H1 (cell line): ENCODE results near the gene SPSB2. TPM values are rescaled to one million over a fixed set of nuclear protein-coding genes. Genes with fewer than 3 reads are reported as not detected.

ENCODE experiments used
- CTCF ChIA-PET: fragments of 300-600 bp; sonication (Branson Sonifier 250); formaldehyde crosslinking; loops from one replicate; lab custom pipeline; 2021; ENCODE audit not compliant: partially characterized antibody; lab: Charles Lee
- POLR2A ChIA-PET: fragments of 300-600 bp; sonication (Branson Sonifier 250); formaldehyde crosslinking; loops from one replicate; lab custom pipeline; 2021; ENCODE audit warnings: inconsistent platforms; ENCODE audit not compliant: partially characterized antibody; lab: Charles Lee
- DNase-seq, 2 experiments: peaks; one replicate each; pipeline versions ENCODE4 v3.0.0 to v3.0.0-alpha.2; 2010 to 2022; ENCODE audit warnings: low spot score in 2 of 2, low read depth in 1 of 2, mixed read lengths in 1 of 2
- FAIRE-seq: peaks from 2 replicates; lab custom pipeline; 2011; peaks lifted over from hg19 to GRCh38; lab: Jason Lieb, UNC
- H2AFZ ChIP-seq: 2 replicates; pipeline ENCODE4 v1.8.1; 2012; ENCODE audit warnings: low read length, inconsistent platforms
- H2AK5ac ChIP-seq: 2 replicates; pipeline ENCODE4 v1.6.1; 2013; ENCODE audit warnings: low read depth, low read length
- H2BK120ac ChIP-seq: replicated peaks from 2 replicates; pipeline ENCODE3; 2013; ENCODE audit warnings: low read depth, low read length, inconsistent platforms
- H2BK12ac ChIP-seq: 2 replicates; pipeline ENCODE4 v1.6.1; 2013; ENCODE audit warnings: low read depth, low read length
- H2BK15ac ChIP-seq: 2 replicates; pipeline ENCODE4 v1.6.1; 2013; ENCODE audit warnings: low read length
- H2BK20ac ChIP-seq: 2 replicates; pipeline ENCODE4 v1.6.1; 2013; ENCODE audit warnings: low read length
- H2BK5ac ChIP-seq: 2 replicates; pipeline ENCODE4 v1.6.1; 2013; ENCODE audit warnings: low read depth, low read length
- H3K14ac ChIP-seq: 2 replicates; pipeline ENCODE4 v1.6.1; 2013; ENCODE audit warnings: inconsistent platforms; ENCODE audit not compliant: insufficient read length
- H3K18ac ChIP-seq: 2 replicates; pipeline ENCODE4 v1.6.1; 2013; ENCODE audit warnings: low read length; ENCODE audit errors: extremely low read depth
- H3K23ac ChIP-seq: 2 replicates; pipeline ENCODE4 v1.6.1; 2013; ENCODE audit warnings: inconsistent platforms; ENCODE audit not compliant: insufficient read length
- H3K23me2 ChIP-seq: 2 replicates; pipeline ENCODE4 v1.6.1; 2013; ENCODE audit warnings: low read depth, low read length
- H3K27ac ChIP-seq: 2 replicates; pipeline ENCODE4 v1.6.1; 2011; ENCODE audit warnings: low read depth, low read length, inconsistent platforms
- H3K27me3 ChIP-seq, 4 experiments: replicated peaks in 1 of 4; 1 replicate in 1 of 4; 2 replicates in 3 of 4; pipeline versions ENCODE4 v1.6.1 to v1.8.1; 2011 to 2013; ENCODE audit warnings: low read length in 3 of 4, mild to moderate bottlenecking in 3 of 4, inconsistent platforms in 2 of 4, mixed read lengths in 2 of 4, moderate library complexity in 1 of 4; ENCODE audit not compliant: control insufficient read depth in 3 of 4, insufficient read depth in 3 of 4; ENCODE audit errors: extremely low read depth in 1 of 4
- H3K36me3 ChIP-seq, 4 experiments: 2 replicates each; pipeline versions ENCODE4 v1.6.1 to v1.8.1; 2011 to 2013; ENCODE audit warnings: mild to moderate bottlenecking in 4 of 4, low read length in 3 of 4, moderate library complexity in 2 of 4, control low read depth in 1 of 4, inconsistent platforms in 1 of 4; ENCODE audit not compliant: insufficient read depth in 4 of 4, control insufficient read depth in 2 of 4
- H3K4ac ChIP-seq: replicated peaks from 2 replicates; pipeline ENCODE3; 2013; ENCODE audit warnings: low read length, low read depth, mixed read lengths, inconsistent platforms; ENCODE audit not compliant: insufficient read length
- H3K4me1 ChIP-seq, 4 experiments: replicated peaks in 1 of 4; 1 replicate in 1 of 4; 2 replicates in 3 of 4; pipeline versions ENCODE4 v1.6.1 to v1.8.1; 2011 to 2013; ENCODE audit warnings: low read length in 3 of 4, inconsistent platforms in 2 of 4, mixed read lengths in 1 of 4; ENCODE audit not compliant: insufficient read depth in 4 of 4, control insufficient read depth in 3 of 4
- H3K4me2 ChIP-seq, 2 experiments: 2 replicates each; pipeline versions ENCODE4 v1.6.1 to v1.8.1; 2011 to 2013; ENCODE audit warnings: low read depth in 2 of 2, low read length in 2 of 2, control low read depth in 1 of 2, inconsistent platforms in 1 of 2, mild to moderate bottlenecking in 1 of 2; ENCODE audit not compliant: insufficient read depth in 1 of 2
- H3K4me3 ChIP-seq, 4 experiments: fragments of 200-600, 300-600 bp in 1 of 4; sonication (generic), shearing (Covaris generic), sonication (Bioruptor Twin) in 1 of 4; 2 replicates each; pipeline versions ENCODE4 v1.5.1 to v1.8.1; 2011 to 2016; ENCODE audit warnings: low read length in 4 of 4, low read depth in 3 of 4, control low read depth in 2 of 4, inconsistent platforms in 2 of 4, mild to moderate bottlenecking in 2 of 4, mixed read lengths in 1 of 4, moderate library complexity in 1 of 4; ENCODE audit not compliant: insufficient read depth in 2 of 4; ENCODE audit errors: extremely low read depth in 1 of 4
- H3K56ac ChIP-seq: replicated peaks from 2 replicates; pipeline ENCODE3; 2013; ENCODE audit warnings: low read depth, mild to moderate bottlenecking, mixed read lengths, low read length, inconsistent platforms; ENCODE audit not compliant: insufficient read length
- H3K79me1 ChIP-seq: 2 replicates; pipeline ENCODE4 v1.6.1; 2013; ENCODE audit warnings: low read depth, low read length, control low read depth
- H3K79me2 ChIP-seq, 2 experiments: 2 replicates each; pipeline versions ENCODE4 v1.6.1 to v1.8.1; 2012 to 2013; ENCODE audit warnings: low read length in 2 of 2, mild to moderate bottlenecking in 2 of 2, inconsistent platforms in 1 of 2; ENCODE audit not compliant: insufficient read depth in 2 of 2, control insufficient read depth in 1 of 2
- H3K9ac ChIP-seq, 4 experiments: replicated peaks in 1 of 4; 1 replicate in 1 of 4; 2 replicates in 3 of 4; pipeline versions ENCODE4 v1.6.1 to v1.8.1; 2011 to 2013; ENCODE audit warnings: low read depth in 3 of 4, low read length in 3 of 4, control low read depth in 2 of 4, mild to moderate bottlenecking in 2 of 4, moderate library complexity in 2 of 4, inconsistent platforms in 1 of 4; ENCODE audit errors: extremely low read depth in 1 of 4
- H3K9me3 ChIP-seq, 2 experiments: 2 replicates each; pipeline versions ENCODE4 v1.6.1 to v1.8.1; 2012 to 2013; ENCODE audit warnings: mild to moderate bottlenecking in 2 of 2, moderate library complexity in 2 of 2, control low read depth in 1 of 2, inconsistent platforms in 1 of 2, low read depth in 1 of 2, low read length in 1 of 2, mixed read lengths in 1 of 2; ENCODE audit not compliant: insufficient read depth in 2 of 2
- H4K20me1 ChIP-seq, 2 experiments: replicated peaks in 1 of 2; 2 replicates each; pipeline versions ENCODE3 to v1.8.1; 2011 to 2013; ENCODE audit warnings: inconsistent platforms in 2 of 2, low read length in 2 of 2, mild to moderate bottlenecking in 1 of 2; ENCODE audit not compliant: insufficient read depth in 2 of 2, control insufficient read depth in 1 of 2
- H4K5ac ChIP-seq: 2 replicates; pipeline ENCODE4 v1.6.1; 2013; ENCODE audit warnings: low read length, low read depth, mixed read lengths, inconsistent platforms; ENCODE audit not compliant: insufficient read length
- H4K8ac ChIP-seq: 2 replicates; pipeline ENCODE4 v1.8.0; 2013; ENCODE audit warnings: mild to moderate bottlenecking, moderate library complexity, low read length, inconsistent platforms; ENCODE audit not compliant: insufficient read depth; ENCODE audit errors: extremely low read depth
- H4K91ac ChIP-seq: replicated peaks from 2 replicates; pipeline ENCODE3; 2013; ENCODE audit warnings: low read length, mixed read lengths, inconsistent platforms; ENCODE audit not compliant: insufficient read length
- CEBPB ChIP-seq: IDR thresholded peaks from 2 replicates; pipeline ENCODE4 v1.6.1; 2012; ENCODE audit warnings: low read depth, low read length
- CREB1 ChIP-seq: IDR thresholded peaks from 2 replicates; pipeline ENCODE4 v1.6.1; 2012; ENCODE audit warnings: inconsistent platforms
- EGR1 ChIP-seq: IDR thresholded peaks from 2 replicates; pipeline ENCODE4 v1.6.1; 2011; ENCODE audit warnings: low read depth, low read length, borderline replicate concordance
- SUZ12 ChIP-seq: fragments of 200-600 bp; sonication (generic); IDR thresholded peaks from 2 replicates; pipeline ENCODE4 v1.6.1; 2012; ENCODE audit warnings: mild to moderate bottlenecking, inconsistent platforms, low read length, moderate library complexity, mixed read lengths
- TEAD4 ChIP-seq: IDR thresholded peaks from 2 replicates; pipeline ENCODE4 v1.6.1; 2012; ENCODE audit warnings: low read depth, low read length, inconsistent platforms, mixed read lengths
- WGBS, 2 experiments: shearing (Covaris generic) in 1 of 2; methylation state at CpG; one replicate each; pipeline versions ENCODE4 v1.1.6 to v1.1.7; 2013 to 2015; ENCODE audit warnings: low lambda C conversion rate in 2 of 2, mixed read lengths in 2 of 2, inconsistent platforms in 1 of 2, low coverage in 1 of 2, missing lambda C conversion rate in 1 of 2; ENCODE audit not compliant: insufficient replicate concordance in 2 of 2, insufficient coverage in 1 of 2, insufficient read length in 1 of 2; ENCODE audit errors: extremely low coverage in 1 of 2, missing lambda C conversion rate in 1 of 2; 5-methylcytosine and 5-hydroxymethylcytosine counted together
- polyA plus RNA-seq, 7 experiments: library from polyadenylated mRNA; depleted of rRNA in 3 of 7; stranded (reverse) in 5 of 7; unstranded in 2 of 7; fragments of >200 nt in 5 of 7; fragments of 200-250 nt in 2 of 7; gene quantifications; 1 replicate in 5 of 7; 2 replicates in 1 of 7; 4 replicates in 1 of 7; pipeline versions ENCODE4 v1.2.1 to v1.2.3, GENCODE V29; 2011 to 2013; ENCODE audit warnings: missing spikeins in 2 of 7, mixed read lengths in 2 of 7
- total RNA-seq: library from RNA; stranded (reverse); fragmentation: NEBNext Ultra II Directional; extraction: Animal tissue kit (Norgen Biotek cat#: 25700); gene quantifications from 2 replicates; pipeline ENCODE4 v1.2.1, GENCODE V29; 2021

Gene SPSB2
- total and polyA plus RNA-seq, 2 of the 8 experiments (the other 6 are each of a cell fraction or from before 2014, with no cell fraction given): 13.0 to 23.2 TPM

GRCh38 chr12:6846316-6846869 is 26.7 kb downstream of the SPSB2 start:
- no peak overlapping the region for H4K91ac ChIP-seq
- no peak overlapping the region for H2BK15ac ChIP-seq
- TF ChIP-seq CREB1 (no peak), SUZ12 (no peak), EGR1 (no peak), CEBPB (no peak), TEAD4 (no peak)
- no peak overlapping the region for H4K8ac ChIP-seq
- 87% methylated on average over 7 of the region's 7 CpGs; no CpG with 5 or more reads in 1 of the 2 experiments for WGBS, 2 experiments
- peaks cover 0 to 6% (median 0%) of the 10 kb centered on the region in 4 experiments; a peak in 1 of 7 replicates for H3K4me1 ChIP-seq
- CTCF ChIA-PET: interaction anchor here (1.0 to 19.8 kb wide), 2 partner anchors 13 to 140 kb away, joined by 4 to 292 read pairs; partner anchors contain the start of genes GNB3 and P3H3
- FAIRE-seq (no peak), DNase-seq (no peak)
- no peak overlapping the region for H3K4me2 ChIP-seq
- H3K18ac ChIP-seq: no peak overlapping the region
- no peak overlapping the region for H2AFZ ChIP-seq
- H3K27ac ChIP-seq: no peak overlapping the region
- H3K9ac ChIP-seq: no peak overlapping the region; a peak in 1 of 7 replicates
- no peak overlapping the region for H2BK120ac ChIP-seq
- H4K5ac ChIP-seq: no peak overlapping the region
- peaks cover 10% of the 10 kb centered on the region for H3K23me2 ChIP-seq
- H3K9me3 ChIP-seq: no peaks in the 10 kb centered on the region
- no peak overlapping the region for H2BK12ac ChIP-seq
- no peak overlapping the region for H3K23ac ChIP-seq
- POLR2A ChIA-PET: interaction anchor here (1.1 to 25.7 kb wide), 3 partner anchors 15 to 94 kb away, joined by 3 to 588 read pairs (median 388); partner anchors contain the start of genes GNB3, GPR162, MLF2 and P3H3
- H3K4ac ChIP-seq: no peak overlapping the region
- H4K20me1 ChIP-seq: peaks cover 0 to 5% of the 10 kb centered on the region in 2 experiments
- no peak overlapping the region for H2BK5ac ChIP-seq
- no peak overlapping the region for H3K14ac ChIP-seq
- peaks cover 0 to 9% of the 10 kb centered on the region in 2 experiments; a peak in 2 of 4 replicates for H3K79me2 ChIP-seq
- peaks cover 15 to 57% (median 42%) of the 10 kb centered on the region in 4 experiments; a peak in 7 of 8 replicates for H3K36me3 ChIP-seq
- no peaks in the 10 kb centered on the region for H3K27me3 ChIP-seq
- H3K4me3 ChIP-seq: no peak overlapping the region
- no peak overlapping the region for H2AK5ac ChIP-seq
- H3K79me1 ChIP-seq: peaks cover 2% of the 10 kb centered on the region
- no peak overlapping the region for H2BK20ac ChIP-seq
- no peak overlapping the region for H3K56ac ChIP-seq
